OCI-LY7 (cell line): ENCODE results near the gene GAPDH. TPM values are rescaled to one million over a fixed set of nuclear protein-coding genes. Genes with fewer than 3 reads are reported as not detected.

Experiments
- BruUV-seq: library from RNA; stranded (reverse); fragments of 400-500 nt; replicated peaks from 2 replicates; lab custom pipeline; 2021; lab: Mats Ljungman, UMichigan
- CTCF ChIA-PET: fragments of 300-600 bp; sonication (Branson Sonifier 250); formaldehyde crosslinking; loops from one replicate; lab custom pipeline; 2022; ENCODE audit warnings: antibody characterized with exemption; ENCODE audit not compliant: unreplicated experiment; lab: Charles Lee
- POLR2A ChIA-PET: fragments of 300-600 bp; sonication (Branson Sonifier 250); formaldehyde crosslinking; loops from one replicate; lab custom pipeline; 2022; ENCODE audit warnings: antibody characterized with exemption; lab: Charles Lee
- DNase-seq: peaks from one replicate; pipeline ENCODE4 v3.0.0-alpha.2; 2015; ENCODE audit warnings: low spot score
- H2AFZ ChIP-seq: fragments of 200-600 bp; sonication (generic), shearing (Covaris generic); 2 replicates; pipeline ENCODE4 v1.6.1; 2014; ENCODE audit warnings: mild to moderate bottlenecking, antibody characterized with exemption, low read length, moderate library complexity
- H3K27ac ChIP-seq: fragments of 200-600 bp; sonication (generic); 2 replicates; pipeline ENCODE4 v1.5.1; 2014; ENCODE audit warnings: mixed run types, low read depth, mild to moderate bottlenecking, moderate library complexity, low read length, inconsistent platforms; ENCODE audit not compliant: poor library complexity, severe bottlenecking
- H3K36me3 ChIP-seq: fragments of 200-600 bp; sonication (generic); 2 replicates; pipeline ENCODE4 v1.6.1; 2014; ENCODE audit warnings: mild to moderate bottlenecking, antibody characterized with exemption, low read length, moderate library complexity, mixed read lengths; ENCODE audit not compliant: insufficient read depth
- H3K4me1 ChIP-seq: fragments of 200-600 bp; sonication (generic); 2 replicates; pipeline ENCODE4 v1.5.1; 2014; ENCODE audit warnings: mild to moderate bottlenecking, low read length; ENCODE audit not compliant: insufficient read depth, poor library complexity, severe bottlenecking
- H3K4me2 ChIP-seq: fragments of 200-600 bp; sonication (generic); 2 replicates; pipeline ENCODE4 v1.6.1; 2014; ENCODE audit warnings: mild to moderate bottlenecking, low read length
- H3K4me3 ChIP-seq: fragments of 200-600 bp; sonication (generic); 2 replicates; pipeline ENCODE4 v1.5.1; 2014; ENCODE audit warnings: mild to moderate bottlenecking, low read depth, low read length; ENCODE audit not compliant: poor library complexity, severe bottlenecking
- H3K79me2 ChIP-seq: fragments of 200-600 bp; sonication (generic); 2 replicates; pipeline ENCODE4 v1.6.1; 2016; ENCODE audit warnings: low read depth, mild to moderate bottlenecking, low read length, moderate library complexity, mixed read lengths; ENCODE audit not compliant: insufficient read depth
- H3K9me2 ChIP-seq: fragments of 200-600 bp; sonication (generic); 2 replicates; pipeline ENCODE4 v1.6.1; 2016; ENCODE audit warnings: mild to moderate bottlenecking, low read length, mixed read lengths; ENCODE audit not compliant: insufficient read depth
- H3K9me3 ChIP-seq: fragments of 200-600 bp; sonication (generic); 2 replicates; pipeline ENCODE4 v1.6.1; 2014; ENCODE audit warnings: mild to moderate bottlenecking, mixed run types, low read length, mixed read lengths
- H4K20me1 ChIP-seq: fragments of 200-600 bp; sonication (generic); 2 replicates; pipeline ENCODE4 v1.6.1; 2014; ENCODE audit warnings: mild to moderate bottlenecking, antibody characterized with exemption, low read length, moderate library complexity, mixed read lengths; ENCODE audit not compliant: insufficient read depth
- EZH2phosphoT487 ChIP-seq: fragments of 200-600 bp; sonication (generic); IDR thresholded peaks from 2 replicates; pipeline ENCODE4 v1.6.1; 2018; ENCODE audit warnings: low read depth, borderline replicate concordance, mild to moderate bottlenecking, mixed run types, antibody characterized with exemption, low read length, moderate library complexity, mixed read lengths
- intact Hi-C: fragments of 100-400 bp; cut with micrococcal nuclease; formaldehyde crosslinking; loops from one replicate; pipeline ENCODE4 v1.10.0; 2022; ENCODE audit not compliant: unreplicated experiment
- total RNA-seq, 2 experiments: library from RNA; depleted of rRNA in 1 of 2; stranded (reverse); fragments of >200 nt in 1 of 2; shearing (Covaris generic) in 1 of 2; gene quantifications; 2 replicates each; pipeline ENCODE4 v1.2.3, GENCODE V29; 2014 to 2022
- TF ChIP-seq, protein P1 (sequence below): fragments of 200-600 bp; sonication (generic); conservative IDR thresholded peaks from 2 replicates; pipeline ENCODE4 v1.5.1; 2014; ENCODE audit warnings: mild to moderate bottlenecking, antibody characterized with exemption, low read length, moderate library complexity, mixed read lengths

GAPDH gene
- total RNA-seq, 2 experiments from 2014 or later, result 3,801 to 4,502 TPM

DNA sequence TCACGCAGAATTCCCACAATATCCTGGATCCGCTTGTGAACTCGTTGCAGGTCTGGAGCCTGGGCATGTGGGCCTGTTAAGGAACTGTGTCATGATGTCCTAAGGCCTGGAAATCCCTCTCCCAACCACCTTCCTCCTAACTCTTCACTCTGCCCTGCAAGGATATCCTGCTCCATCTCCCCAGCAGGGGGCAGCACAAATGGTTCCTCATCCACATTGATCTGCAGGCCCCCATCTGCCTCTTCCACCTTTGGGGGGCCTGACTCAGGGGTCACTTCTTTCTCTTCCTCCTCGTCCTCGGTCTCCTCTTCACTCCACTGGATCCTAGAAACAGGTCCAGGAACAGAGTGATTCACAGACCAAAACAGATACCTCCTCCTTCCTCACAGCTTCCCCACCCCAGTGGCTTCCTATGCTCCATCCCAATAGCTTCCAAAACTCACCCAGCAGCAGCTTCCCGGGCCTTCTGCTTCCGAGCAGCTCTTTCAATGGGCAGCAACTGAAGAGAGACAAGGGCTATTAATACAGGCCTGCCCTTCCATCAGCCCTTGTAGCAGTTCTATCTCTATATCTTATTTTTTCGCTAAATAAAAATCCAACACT, 29.2 kb downstream of the GAPDH start:
- Histone ChIP-seq H3K4me3 (no peak overlapping the region), H3K4me1 (peaks cover 14% of the 10 kb centered on the region), H3K79me2 (peaks cover 48% of the 10 kb centered on the region), H3K27ac (no peak overlapping the region), H4K20me1 (peaks cover 24% of the 10 kb centered on the region), H3K9me2 (no peaks in the 10 kb centered on the region), H2AFZ (no peak overlapping the region), H3K9me3 (no peaks in the 10 kb centered on the region), H3K36me3 (peaks cover 85% of the 10 kb centered on the region), H3K4me2 (no peak overlapping the region)
- peak; percentile 65 for DNase-seq
- no TSS peak for BruUV-seq
- ChIA-PET POLR2A (interaction anchor here (0.5 to 0.7 kb wide), 3 partner anchors 9 to 66 kb away, joined by 3 to 5 read pairs (median 3); partner anchors contain the start of gene GAPDH), CTCF (no interaction called here)
- TF ChIP-seq, protein P1, sequence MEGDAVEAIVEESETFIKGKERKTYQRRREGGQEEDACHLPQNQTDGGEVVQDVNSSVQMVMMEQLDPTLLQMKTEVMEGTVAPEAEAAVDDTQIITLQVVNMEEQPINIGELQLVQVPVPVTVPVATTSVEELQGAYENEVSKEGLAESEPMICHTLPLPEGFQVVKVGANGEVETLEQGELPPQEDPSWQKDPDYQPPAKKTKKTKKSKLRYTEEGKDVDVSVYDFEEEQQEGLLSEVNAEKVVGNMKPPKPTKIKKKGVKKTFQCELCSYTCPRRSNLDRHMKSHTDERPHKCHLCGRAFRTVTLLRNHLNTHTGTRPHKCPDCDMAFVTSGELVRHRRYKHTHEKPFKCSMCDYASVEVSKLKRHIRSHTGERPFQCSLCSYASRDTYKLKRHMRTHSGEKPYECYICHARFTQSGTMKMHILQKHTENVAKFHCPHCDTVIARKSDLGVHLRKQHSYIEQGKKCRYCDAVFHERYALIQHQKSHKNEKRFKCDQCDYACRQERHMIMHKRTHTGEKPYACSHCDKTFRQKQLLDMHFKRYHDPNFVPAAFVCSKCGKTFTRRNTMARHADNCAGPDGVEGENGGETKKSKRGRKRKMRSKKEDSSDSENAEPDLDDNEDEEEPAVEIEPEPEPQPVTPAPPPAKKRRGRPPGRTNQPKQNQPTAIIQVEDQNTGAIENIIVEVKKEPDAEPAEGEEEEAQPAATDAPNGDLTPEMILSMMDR, result peak; percentile 96
- TF ChIP-seq EZH2phosphoT487, result no peak
- intact Hi-C loops, result no loop called here

DNA sequence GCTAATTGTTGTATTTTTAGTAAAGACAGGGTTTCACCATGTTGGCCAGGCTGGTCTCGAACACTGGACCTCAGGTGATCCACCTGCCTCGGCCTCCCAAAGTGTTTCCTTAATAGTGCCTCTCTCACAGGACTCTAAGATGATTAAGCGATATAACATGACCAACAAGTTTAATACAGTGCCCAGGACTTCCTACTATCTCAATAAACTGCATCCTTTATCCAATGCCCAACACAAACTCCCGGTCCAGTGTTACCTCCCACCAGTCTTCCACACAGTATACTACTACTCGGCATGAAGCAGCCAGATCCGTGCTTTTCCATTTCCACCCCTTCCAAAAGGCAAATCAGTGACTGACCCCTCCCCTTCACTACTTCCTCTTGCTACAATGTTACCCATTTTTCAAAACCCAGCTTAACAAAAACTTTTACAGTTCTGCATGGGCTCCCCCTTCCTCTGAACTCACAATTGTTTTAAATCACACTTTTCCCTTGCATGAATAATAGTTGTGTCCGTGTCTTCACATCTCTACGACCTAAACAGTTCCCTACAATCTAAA, 32.9 kb downstream of the GAPDH start:
- ChIA-PET POLR2A (interaction anchor here (0.6 to 1.4 kb wide), 5 partner anchors 9 to 821 kb away, joined by 3 to 6 read pairs (median 4); no protein-coding TSS in a partner anchor), CTCF (no interaction called here)
- Histone ChIP-seq H4K20me1 (peaks cover 23% of the 10 kb centered on the region), H3K27ac (peak overlapping the region; percentile 54), H2AFZ (peak overlapping the region; percentile 42; the same call in 1 of the 2 replicates), H3K36me3 (peaks cover 78% of the 10 kb centered on the region), H3K4me2 (peak overlapping the region; percentile 75), H3K4me3 (peak overlapping the region; percentile 77), H3K9me3 (no peaks in the 10 kb centered on the region), H3K79me2 (peaks cover 47% of the 10 kb centered on the region), H3K4me1 (peaks cover 21% of the 10 kb centered on the region), H3K9me2 (no peaks in the 10 kb centered on the region)
- no peak for TF ChIP-seq EZH2phosphoT487
- BruUV-seq, result no TSS peak
- intact Hi-C loops, result loop anchor here (5.0 kb wide), 1 partner anchor 120 kb away; the partner anchor contains the start of gene ZNF384
- peak; percentile 32 for DNase-seq

DNA sequence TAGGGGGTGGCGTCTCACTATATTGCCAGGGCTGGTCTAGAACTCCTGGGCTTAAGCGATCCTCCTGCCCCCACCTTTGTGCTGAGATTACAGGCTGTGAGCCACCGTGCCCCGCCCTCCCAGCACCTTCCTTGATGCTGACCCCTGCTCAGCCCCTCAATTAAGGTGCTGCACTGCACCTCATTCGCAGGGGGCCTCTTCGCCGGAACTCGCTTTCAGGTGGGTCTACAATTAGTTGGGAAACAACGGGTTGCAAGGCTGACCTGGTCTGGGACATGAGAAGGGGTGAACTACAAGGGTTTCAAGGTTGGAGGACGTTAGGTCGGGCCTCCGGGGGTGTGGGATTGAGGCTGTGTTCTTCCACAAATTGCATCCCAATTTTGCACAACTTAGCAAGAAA, 35.0 kb downstream of the GAPDH start:
- DNase-seq, result no peak
- Histone ChIP-seq H3K79me2 (peaks cover 36% of the 10 kb centered on the region), H3K4me1 (peaks cover 21% of the 10 kb centered on the region), H3K9me3 (no peaks in the 10 kb centered on the region), H2AFZ (no peak overlapping the region), H3K4me3 (no peak overlapping the region), H3K9me2 (no peaks in the 10 kb centered on the region), H3K4me2 (no peak overlapping the region), H3K36me3 (peaks cover 78% of the 10 kb centered on the region), H3K27ac (no peak overlapping the region), H4K20me1 (peaks cover 12% of the 10 kb centered on the region)
- ChIA-PET POLR2A (no interaction called here), CTCF (no interaction called here)
- TF ChIP-seq, protein P1, result no peak
- TF ChIP-seq EZH2phosphoT487, result no peak
- BruUV-seq, result no TSS peak
- intact Hi-C loops, result loop anchor here (5.0 kb wide), 1 partner anchor 118 kb away; the partner anchor contains the start of gene ZNF384
